ENCODE data around the gene TPST2.
"Not testable (repeated sequence)": the region's sequence is repeated elsewhere in the genome, so short reads cannot be mapped to it uniquely, and the experiment has no call there.

The TPST2 gene

DNA sequence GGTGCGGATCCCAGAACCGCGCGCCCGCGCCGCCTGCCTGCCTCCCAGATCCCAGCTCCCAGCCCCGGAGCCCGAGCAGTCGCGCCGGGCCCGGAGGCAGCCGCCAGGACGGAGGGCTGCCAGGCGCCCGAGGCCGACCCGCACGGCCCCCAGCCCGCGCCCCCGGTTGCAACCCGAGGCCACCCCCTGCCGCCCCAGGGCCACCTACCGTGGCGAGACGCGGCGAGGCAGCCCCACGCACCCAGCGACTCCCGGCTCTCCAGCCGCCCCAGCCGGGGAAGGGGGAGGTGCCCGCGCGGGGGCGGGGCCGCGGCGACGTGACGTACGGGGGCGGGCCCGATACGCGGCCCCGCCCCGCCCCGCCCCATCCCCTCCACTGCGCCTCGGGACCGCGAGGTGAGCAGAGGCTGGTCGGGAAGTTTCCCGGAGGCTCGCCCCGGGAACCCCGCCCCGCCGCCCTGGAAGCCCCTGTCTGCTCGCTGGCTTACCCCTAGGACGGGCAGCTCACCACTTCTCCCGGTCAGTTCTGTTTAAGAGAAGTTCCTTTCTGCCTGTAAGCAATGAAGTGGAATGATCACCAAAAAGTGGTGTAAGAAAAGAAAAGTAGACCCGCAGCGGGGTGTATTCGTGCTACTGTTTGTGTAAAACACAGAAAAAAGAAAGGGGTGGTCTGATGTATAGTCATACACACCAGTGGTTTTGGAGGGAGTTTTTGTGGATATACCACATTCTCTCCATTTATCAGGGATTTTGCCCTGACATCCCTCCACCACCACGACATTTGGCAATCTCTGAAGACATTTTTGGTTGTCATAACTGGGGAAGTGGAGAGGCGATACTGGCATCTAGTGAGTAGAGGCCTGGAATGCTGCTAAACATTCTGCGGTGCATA, at the start of gene TPST2:
TSS of gene TPST2 (minus strand) at position 288 of the 892 bp plus-strand sequence. CDS start 48,502 bp downstream, outside the sequence.
- DNase-seq = peak; percentile 87

DNA sequence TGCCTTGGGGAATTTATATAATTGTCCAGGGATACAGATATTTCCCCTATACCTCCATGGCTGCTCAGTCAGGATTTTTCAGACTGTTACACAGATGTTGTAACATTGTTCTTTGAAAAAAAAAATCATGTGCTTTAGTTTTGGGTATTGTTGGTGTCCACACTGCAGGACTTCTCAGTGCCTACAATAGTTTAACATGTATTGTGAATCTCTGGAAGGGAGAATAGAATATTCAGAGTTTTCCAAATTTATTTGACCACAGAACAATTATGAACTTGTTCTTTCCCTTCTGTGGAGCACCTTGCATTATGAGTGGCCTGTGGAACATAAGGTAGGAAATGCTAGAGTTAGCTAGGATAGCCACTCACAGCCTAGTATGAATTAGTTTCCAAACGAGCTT, 46.4 kb upstream of the TPST2 start:
- no peak for DNase-seq

DNA sequence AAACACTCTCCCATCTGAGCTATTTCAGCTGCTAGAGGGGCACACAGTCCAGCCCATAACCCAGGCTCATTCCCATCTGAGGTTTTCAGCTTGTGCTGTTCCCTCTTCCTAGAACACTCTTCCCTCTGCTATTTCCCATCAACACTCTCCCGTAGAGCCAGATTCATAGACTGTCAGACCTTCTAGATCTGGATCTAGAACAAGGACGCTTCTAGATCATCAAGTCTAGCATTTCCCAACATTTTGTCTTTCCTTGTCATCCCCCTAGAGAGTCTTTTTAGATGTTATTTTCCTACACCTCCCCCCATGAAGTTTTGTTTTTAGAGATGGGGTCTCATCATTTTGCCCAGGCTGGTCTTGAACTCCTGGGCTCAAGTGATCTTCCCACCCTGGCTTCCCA, 45.2 kb upstream of the TPST2 start:
- no peak for DNase-seq

DNA sequence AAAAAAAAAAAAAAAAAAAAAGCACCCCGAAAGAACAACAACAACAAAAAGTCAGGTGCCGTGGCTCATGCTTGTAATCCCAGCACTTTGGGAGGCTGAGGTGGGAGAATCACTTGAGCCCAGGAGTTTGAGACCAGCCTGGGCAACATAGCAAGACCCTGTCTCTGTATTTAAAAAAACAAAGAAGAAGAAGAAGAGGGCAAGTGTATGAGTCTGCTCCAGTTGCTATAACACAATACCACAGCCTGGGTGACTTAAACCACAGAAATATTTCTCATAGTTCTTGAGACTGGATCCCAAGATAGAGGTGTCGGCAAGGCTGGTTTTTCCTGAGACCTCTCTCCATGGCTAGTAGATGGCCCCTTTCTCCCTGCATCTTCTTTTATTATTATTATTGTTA, 44.3 kb upstream of the TPST2 start:
- DNase-seq = no peak

DNA sequence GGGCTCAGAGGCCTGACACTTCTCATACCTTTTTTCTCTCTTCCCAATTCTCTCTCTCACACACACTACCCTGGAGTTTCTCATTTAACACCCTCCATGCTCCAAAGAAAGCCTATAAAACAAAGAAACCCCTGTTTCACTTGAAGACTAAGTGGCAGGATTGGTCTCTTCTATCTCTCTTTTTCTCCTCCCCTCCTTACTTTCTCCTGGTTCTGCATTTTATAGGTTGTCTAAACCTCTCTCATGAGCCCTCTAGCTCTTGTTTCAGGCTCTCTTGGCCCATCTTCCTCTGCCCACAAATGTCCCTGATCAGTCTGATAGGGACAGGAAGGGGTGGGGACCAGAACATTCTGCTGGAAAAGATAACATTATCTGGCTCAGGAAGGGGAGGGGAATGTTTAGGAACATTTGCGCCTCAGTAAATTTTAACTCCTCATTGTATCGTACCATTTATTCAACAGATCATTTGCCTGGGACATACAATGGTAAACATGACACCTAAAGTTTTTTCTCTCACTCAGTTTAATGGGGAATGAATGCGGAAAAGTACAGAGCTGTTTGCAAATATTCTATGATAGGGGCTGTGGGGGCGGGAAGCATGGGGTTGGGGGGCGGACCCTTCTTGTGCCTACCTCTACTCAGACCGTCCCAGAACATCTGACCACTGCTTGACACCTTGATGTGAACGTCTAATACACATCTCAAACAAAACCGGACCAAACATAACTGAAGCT, 42.7 kb upstream of the TPST2 start:
- no peak for DNase-seq

DNA sequence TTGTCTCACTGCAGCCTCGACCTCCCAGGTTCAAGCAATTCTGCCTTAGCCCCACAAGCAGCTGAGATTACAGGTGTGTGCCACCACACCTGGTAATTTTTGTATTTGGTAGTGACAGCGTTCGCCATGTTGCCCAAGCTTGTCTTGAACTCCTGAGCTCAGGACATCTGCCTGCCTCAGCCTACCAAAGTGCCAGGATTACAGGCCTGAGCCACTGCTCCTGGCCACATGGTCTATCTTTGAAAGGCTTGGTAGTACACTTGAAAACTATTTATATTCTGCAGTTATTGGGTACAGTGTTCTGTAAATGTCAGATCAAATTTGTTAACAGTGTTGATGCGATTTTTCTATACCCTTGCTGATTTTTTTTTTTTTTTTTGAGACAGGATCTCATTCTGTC, 41.4 kb upstream of the TPST2 start:
- no peak for DNase-seq

DNA sequence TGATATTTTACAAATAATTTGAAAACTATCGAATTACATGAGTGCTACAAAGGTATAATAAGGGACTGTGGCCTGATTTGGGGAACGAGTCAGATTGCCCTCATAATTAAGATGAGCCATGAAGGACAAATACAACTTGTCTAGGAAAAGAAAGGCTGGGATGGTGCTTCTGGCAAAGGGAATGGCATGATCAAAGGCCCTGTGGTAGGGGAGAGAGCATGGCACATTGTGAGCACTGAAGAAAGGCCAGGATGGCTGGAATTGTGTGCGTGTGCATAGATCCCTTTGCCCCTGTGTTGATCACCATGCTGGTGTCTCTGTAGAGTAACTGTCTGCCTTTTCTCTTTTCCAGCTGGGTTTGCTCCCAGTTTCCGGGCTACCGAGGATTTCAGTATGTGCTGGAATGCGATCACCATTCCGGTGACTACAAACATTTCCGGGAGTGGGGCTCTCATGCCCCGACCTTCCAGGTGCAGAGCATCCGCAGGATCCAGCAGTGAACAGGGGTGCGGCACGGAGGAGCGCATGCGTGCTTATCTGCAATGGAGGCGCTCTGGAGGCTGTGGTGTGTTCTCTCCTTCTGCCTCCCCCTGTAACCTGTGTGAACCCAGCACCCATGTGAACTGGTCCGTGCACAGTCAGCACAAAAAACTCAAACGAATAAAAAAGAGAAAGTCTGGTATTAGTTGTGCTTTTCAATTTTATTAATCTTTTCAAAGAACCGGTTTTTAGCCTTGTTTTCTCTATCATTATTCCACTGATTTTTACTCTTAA, 40.2 kb upstream of the TPST2 start:
- no peak for DNase-seq

DNA sequence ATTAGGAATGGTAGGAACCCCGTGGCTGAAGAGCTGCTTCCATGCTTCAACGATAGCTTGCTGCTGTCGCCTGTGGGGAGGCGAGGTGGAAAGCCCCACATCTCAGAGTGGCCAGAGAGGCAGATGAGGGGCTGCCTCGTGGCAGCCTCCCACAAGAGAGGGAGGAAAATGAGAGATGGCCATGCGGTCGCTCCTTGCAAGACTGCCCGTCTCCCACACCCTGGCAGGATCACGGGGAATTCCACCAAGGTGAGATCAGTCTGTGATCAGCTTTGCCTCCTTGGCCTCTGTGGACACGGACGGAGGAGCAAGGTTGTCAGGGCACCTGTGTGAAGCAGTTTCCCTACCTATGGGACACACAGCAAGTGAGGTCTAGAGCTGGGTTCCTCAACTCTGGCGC, 34.9 kb upstream of the TPST2 start:
- no peak for DNase-seq

DNA sequence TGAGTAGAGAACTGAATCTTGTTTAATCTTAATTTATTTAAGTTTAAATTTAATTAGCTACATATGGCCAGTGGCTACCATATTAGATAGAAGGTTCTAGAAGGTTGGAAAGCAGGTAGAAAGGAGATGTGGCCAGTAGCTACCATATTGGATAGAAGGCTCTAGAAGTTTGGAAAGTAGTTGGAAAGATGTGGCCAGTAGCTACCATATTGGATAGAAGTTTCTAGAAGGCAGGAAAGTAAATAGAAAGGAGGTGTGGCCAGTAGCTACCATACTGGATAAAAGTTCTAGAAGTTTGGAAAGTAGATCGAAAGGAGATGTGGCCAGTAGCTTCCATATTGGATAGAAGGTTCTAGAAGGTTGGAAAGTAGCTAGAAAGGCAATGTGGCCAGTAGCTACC, 34.1 kb upstream of the TPST2 start:
- no peak for DNase-seq

DNA sequence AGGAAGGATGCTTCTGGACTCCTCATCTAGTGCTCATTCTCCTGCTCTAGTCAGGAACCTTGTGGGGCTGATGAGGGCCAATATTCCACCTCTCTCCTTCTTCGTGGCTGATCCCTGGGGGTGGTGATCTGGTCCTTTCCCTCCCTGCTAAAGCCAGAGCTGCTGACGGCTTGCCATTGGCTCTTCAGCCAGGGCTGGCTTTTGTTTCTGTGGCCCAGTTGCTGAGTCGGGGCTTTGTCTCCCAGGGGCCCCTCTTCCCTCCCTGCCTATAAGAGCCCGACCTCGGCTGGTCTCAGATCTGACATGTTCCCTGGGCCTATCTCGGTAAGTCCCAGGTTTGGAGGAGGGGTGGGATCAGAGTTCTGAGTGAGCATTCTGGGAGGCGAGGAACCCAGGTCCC, 31.7 kb upstream of the TPST2 start, which contains the start of gene CRYBA4:
TSS of gene CRYBA4 (plus strand) at position 301 of the 400 bp plus-strand sequence. CDS start 634 bp downstream, outside the sequence.
- DNase-seq = no peak

DNA sequence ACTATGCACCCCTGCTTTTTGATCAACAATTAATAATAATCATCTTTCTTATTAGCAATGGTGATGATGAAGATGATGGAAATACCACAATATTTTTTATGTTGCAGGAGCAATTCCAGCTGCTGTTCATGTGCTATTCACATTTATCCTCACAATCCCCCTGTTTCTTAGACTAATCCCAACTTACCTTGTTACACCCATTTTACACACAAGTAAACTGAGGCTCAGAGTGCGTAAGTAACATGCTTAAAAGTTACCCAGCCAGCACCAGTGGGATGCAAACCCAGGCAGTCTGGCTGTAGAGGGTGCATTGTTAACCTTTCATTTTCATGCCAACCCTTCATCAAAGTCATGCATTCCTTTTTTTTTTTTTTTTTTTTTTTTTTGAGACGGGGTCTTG, 30.3 kb upstream of the TPST2 start:
- no peak for DNase-seq

DNA sequence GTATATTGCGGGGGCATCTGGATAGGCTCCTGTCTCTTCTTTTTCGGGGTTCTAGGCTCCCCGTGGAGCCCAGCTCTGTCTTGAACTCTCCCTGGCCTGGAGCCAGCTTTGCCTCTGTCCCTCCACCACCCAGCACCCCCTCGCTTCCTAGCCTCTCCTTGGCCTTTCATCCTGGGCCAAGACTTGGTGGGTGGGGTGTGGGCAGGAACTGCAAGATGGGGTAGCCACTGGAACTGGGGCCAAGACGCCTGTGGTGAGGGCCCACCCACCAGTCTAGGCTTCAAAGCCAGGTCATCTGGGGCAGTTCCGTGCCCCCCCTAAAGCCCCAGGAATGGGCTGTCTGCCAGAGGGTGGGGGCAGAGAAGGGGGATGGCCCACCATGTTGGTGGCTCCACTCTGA, 29.6 kb upstream of the TPST2 start:
- DNase-seq = peak; percentile 56

DNA sequence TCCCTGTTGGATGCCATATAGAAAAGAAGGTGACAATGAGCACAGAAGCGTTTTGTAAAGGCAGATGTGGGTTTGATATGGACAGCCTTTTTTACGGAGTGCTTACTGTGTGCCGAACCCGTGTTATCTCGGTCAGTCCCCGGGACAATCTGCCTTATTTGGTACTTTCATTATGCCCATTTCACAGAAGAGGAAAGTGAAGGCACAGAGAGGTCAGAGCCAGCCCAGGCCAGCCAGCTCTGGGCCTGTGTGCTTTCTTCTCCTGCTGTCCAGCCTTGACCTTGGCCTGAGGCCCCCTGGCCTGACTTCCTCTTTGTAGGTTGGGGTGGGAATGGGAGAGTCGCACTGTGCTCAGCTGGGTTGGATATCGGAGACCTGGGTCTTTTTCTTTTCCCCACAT, 28.5 kb upstream of the TPST2 start:
- no peak for DNase-seq

DNA sequence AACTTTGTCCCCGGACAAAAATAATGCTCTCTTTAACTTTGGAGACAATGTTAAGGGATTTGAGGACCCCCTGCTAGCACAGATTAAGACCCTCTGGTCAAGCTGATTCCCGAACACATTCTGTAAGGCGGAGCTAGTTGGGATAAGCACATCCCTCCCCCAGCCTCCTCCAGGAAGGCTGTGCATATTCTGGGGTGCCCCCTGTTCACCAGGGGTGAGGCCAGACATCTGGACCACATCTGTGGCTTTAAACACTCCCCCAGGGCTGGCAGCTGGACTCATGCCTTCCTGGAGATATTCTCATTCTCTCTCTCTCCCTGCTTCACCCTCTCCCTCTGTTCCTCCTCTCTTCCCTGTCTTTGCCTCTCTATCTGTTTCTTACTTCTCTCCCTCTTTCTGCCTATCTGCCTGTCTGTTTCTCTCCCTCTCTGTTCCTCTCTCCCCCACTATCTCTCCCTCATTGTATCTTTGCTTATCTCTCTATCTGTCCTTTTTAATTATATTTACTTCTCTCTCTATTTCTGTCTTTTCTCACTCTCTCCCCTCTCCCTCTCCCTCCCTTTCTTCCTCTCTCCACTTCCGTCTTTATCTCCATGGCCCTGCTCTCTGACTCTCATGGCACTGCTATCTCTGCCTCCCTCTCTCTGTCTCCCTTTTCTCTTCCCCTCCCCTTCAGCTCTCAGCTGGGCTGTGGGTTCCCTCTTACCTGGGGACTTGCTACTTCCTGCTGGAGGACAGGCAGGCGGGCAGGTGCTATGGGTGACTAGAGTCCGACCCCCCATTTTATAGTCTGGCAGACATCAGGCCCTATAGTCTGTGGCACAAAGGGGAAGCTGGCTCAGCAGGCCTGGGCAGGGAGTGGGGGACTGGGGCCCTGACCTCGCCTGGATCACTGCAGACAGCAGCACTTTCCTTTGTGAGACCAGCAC, 27.6 kb upstream of the TPST2 start, which contains the start of gene CRYBB1:
TSS of gene CRYBB1 (minus strand) at position 757 of the 929 bp plus-strand sequence. CDS start 1,708 bp downstream, outside the sequence.
- DNase-seq = no peak

DNA sequence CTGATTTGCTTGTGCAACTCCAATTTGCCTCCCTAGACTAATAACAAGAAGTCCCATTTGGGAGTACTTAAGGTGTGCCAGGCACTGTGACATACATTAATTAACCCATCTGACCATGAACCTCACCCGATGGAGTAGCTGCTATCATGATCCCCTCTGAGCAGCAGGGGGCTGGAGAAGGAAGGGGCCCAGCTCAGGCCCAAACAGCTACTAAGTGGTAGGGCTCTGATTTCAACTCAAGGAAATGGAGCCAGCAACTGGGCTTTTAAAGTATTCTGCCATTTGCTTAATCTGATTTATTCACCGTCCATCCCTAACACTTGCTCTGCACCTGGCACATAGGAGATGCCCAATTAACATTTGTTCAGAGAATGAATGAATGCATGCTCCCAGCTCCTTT, 26.7 kb upstream of the TPST2 start:
- DNase-seq = no peak

DNA sequence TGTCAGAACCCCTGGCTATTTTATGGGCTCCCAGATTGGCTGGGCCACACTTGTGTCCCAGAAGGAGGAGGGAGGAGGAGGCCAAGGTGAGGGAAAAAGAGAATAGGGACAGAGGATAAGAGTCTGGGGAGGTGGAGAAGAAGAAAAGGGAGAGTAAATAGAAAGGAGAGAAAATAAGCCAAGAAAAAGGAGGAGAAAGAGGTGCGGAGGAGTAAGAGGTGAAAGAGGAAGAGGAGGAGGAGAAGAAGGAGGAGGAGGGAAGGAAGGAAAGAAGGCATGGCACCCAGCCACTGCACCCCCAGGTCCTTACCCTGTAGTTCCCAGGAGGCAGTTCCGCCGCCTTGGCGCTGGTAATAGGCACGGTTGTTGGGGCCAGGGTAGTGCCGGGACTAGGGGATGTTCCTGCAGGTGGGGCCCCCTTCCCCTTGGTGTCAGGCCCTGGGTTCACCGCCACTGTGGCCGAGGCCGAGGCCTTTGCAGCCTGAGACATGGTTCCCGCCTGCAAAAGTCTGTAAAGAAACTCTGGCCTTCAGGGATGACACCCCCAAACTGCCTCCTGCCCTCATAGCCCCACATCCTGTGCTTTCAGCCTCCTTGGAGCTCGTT, 26.0 kb upstream of the TPST2 start:
- no peak for DNase-seq

DNA sequence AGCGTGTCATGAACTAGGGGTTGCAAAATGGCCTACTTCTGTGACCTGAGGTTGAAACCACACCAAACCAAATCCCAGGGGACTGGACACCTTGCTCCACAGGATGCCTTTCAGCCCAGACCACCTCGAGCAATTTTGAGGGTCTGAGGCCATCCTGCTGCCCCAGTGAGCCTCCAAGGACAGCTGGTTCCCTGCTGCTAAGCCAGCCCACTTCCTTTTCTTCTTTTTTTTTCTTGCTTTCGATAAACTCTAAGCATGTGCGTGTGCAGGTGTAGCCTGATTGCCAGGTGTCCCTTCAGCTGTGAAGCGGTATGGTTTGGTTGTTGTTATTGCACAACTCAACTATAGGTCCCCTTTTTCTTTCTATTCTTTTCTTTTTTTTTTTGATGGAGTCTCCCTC, 25.2 kb upstream of the TPST2 start:
- no peak for DNase-seq

DNA sequence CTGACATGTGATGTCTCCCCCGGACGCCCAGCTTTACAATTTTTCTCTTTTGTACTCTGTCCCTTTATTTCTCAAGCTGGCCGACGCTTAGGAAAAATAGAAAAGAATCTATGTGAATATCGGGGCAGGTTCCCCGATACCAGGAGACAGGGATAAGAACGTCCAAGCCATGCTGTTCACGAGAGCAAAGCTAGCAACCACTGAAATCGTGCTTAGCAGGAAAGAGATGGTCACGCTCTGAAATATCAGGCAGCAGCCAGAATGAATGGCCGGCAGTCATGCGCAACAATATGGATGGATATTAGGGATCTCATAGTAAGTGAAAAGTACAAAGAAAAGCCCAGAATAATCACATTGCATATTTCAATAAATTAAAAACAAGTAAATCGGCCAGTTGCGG, 24.4 kb upstream of the TPST2 start:
- no peak for DNase-seq

DNA sequence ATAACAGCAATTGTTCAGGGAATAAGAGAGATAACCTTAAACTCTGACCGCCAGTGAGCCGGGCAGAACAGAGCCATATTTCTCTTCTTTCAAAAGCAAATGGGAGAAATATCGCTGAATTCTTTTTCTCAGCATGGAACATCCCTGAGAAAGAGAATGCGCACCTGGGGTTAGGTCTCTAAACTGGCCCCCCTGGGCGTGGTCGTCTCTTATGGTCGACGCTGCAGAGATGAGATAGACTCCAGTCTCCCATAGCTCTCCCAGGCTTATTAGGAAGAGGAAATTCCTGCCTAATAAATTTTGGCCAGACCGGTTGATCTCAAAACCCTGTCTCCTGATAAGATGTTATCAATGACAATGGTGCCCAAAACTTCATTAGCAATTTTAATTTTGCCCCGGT, 23.8 kb upstream of the TPST2 start:
- DNase-seq = not testable (repeated sequence)

DNA sequence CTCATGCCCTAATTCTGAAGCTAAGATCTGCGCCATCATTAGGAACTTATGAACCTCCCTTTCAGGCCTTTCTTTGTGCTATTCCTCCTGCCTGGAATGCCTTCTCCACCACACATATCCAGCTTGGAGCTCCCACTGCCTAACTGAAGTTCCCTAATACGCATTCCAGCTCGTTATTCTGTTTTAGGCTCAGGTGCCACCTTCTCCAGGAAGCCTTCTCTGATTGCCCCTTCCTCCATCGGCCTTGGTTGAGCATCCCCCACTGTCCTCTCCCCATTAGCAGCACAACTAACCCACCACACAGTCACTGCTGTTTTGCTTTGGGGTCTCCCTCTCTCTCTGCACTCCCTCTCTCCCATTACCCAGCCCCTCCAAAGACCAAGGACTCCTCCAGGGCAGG, 22.7 kb upstream of the TPST2 start:
- DNase-seq = no peak

DNA sequence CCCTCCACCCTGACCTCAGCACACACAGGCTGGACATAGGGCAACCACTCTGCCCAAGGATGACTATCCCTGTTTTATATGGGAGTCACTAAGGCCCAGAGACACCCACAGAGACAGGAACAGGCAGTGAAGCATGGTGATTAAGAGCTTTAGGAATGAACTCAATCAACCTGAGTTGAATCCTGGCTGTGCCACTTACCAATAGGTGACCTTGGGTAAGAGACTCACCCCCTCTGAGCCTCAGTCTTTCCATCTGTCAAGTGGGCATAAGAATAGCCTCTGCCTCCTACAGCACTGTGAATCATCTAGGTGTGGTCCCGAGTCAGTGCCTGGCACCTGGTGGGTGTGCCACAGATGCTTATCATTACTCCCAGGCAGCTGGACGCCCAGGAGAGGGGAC, 21.1 kb upstream of the TPST2 start:
- no peak for DNase-seq
